GM21367 (cell line): ENCODE results near the gene TMC8.
"Not testable (repeated sequence)": the region's sequence is repeated elsewhere in the genome, so short reads cannot be mapped to it uniquely, and the experiment has no call there.

Experiments
- ATAC-seq: cut with Tn5 transposase; IDR thresholded peaks from one replicate; pipeline ENCODE4 v1.9.1; 2021; ENCODE audit not compliant: unreplicated experiment

Gene TMC8

DNA sequence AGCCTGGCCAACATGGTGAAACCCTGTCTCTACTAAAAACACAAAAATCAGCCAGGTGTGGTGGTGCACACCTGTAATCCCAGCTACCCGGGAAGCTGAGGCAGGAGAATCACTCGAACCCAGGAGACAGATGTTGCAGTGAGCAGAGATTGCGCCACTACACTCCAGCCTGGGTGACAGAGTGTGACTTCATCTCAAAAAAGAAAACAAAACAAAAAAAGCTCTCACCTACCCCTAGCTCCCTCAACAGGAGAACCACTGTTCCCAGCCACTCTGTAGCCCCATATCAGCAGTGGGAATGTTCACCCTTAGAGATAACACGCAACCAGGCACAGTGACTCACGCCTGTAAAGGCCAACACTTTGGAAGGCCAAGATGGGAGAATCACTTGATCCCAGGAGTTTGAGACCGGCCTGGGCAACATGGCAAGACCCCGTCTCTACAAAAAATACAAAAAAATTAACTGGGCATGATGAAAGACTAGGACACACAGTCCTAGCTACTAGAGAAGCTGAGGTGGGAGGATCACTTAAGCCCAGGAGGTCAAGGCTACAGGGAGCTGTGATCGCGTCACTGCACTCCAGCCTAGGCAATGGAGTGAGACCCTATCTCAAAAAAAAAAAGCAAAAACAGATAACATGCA, 5.4 kb downstream of the TMC8 start:
- no peak for ATAC-seq

DNA sequence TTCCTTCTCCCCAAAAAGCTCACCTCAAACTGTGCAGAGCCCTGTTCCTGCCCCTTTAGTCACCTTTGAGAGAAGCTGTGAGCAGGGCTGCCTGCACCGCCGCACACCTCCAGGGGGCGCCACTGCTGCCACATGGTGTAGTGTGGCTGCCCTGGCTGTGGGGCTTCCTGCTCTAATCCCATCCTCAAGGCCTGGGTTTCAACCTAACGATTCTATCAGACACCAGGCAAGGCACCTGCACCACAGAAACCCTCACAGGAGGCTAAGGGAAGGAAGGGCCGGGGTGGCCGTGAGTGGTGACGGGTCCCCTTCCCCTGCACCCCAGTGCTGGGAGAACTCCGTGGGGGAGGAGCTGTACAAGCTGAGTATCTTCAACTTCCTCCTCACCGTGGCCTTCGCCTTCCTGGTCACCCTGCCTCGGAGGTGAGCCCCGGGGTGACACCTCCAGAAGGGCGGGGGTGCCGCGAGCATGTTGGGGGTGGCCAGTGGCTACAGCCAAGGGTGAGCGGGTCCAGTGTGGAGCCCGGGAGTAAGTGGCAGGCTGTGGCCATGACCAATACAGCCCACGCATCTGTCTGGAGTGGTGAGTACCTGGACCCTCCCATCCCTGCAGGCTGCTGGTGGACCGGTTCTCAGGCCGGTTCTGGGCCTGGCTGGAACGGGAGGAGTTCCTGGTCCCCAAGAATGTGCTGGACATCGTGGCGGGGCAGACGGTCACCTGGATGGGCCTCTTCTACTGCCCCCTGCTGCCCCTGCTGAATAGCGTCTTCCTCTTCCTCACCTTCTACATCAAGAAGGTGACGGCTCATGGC, 7.0 kb downstream of the TMC8 start:
- no peak for ATAC-seq

DNA sequence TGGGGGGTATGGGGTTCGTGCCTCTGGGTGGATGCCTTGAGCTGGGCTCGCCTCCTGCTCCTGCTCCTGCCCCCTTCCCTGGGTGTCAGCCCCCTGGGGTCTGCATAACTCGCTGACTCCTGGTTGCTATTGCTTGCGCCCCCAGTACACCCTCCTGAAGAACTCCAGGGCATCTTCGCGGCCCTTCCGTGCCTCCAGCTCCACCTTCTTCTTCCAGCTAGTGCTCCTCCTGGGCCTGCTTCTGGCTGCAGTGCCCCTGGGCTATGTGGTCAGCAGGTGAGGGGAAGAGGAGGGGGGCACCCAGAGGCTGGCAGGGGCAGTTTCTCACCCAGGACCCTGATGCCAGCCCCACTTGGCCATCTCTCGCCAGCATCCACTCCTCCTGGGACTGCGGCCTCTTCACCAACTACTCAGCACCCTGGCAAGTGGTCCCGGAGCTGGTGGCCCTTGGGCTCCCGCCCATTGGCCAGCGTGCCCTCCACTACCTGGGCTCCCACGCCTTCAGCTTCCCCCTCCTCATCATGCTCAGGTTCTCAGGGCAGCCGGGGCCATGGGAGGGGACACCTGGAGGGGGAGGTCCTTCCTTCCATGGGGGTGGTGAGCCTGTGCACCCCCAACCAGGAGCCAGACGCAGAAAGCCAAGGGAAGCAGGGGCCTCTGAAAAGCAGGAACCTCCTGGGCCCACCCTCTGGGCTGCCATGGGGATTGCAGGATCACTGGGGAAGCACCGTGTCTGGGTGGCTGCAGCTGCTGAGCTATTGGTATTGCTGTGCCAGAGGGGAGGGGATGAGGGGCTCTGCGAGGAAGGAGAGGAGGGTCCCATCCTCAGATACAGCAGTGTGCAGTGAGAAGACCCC, 7.9 kb downstream of the TMC8 start:
- no peak for ATAC-seq

DNA sequence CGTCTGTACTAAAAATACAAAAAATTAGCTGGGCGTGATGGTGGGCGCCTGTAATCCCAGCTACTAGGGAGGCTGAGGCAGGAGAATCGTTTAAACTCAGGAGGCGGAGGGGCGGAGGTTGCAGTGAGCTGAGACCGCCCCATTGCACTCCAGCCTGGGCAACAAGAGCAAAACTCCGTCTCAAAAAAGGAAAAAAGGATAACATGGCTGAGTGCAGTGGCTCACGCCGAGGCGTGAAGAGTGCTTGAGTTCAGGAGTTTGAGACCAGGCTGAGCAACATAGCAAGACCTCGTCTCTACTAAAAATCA, 9.2 kb downstream of the TMC8 start:
- not testable (repeated sequence) for ATAC-seq

DNA sequence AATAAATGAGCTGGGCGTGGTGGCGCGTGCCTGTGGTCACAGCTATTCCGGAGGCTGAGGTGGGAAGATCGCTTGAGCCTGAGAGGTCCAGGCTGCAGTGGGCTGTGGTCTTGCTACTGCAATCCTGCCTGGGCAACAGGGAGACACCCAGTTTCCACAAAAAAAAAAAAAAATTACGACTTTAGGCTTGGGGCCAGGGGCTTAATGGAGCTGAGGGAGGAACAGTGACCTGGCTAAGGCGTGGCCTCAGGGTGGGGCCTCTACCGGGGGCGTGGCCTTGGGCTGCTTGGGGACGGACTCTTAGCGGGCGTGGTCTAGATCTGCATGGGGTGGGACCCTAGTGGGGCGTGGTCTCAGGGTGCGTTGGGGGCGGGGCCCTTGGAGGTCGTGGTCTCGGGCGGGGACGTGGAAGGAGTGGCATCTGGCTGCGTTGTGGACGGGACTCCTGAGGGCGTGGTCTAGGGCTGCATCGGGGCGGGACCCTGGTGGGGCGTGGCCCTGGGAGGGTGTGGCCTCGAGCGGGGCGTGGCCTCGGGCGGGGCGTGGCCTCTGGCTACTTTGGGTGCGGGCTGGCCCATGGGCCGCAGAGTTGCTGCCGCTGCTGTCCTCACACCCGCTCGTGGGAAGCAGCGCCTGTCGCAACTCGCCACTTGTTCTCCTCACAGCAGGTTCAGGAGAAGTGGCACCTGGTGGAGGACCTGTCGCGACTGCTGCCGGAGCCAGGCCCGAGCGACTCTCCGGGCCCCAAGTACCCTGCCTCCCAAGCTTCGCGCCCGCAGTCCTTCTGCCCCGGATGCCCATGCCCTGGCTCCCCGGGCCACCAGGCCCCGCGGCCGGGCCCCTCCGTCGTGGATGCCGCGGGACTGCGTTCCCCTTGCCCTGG, 9.8 kb downstream of the TMC8 start:
- ATAC-seq, result peak; percentile 62

DNA sequence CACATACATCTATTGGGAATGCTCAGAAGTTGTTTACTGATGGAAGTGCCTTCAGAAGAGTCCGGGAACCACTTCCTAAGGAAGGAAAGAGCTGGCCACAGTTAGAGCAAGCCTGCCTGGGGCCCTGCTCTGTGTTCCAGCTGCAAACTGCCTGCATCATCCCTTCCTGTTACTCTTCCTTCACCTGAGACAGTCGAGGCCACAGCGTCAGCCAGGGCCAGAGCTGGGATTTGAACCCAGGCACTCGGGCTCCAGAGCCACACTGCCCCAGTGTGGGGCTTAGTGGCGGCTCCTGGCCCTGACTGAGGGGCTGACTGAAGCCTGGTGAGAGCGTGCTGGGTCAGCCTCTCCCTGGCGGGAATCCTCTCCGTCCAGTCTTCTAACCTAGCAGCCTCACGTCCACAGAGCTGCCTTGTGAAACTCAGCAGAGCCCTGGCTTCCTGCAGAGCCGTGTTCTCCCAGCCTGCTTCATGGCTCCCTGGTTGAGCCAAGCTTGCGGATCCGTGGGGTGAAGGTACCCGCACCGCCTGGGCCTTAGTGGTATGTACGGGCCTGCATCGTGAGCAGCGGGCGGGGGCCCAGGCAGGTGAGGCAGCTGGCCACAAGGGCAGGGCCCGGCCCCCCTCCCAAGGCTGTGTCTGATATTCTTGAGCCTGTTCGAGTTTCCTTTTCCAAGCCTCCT, 11.0 kb downstream of the TMC8 start:
- no peak for ATAC-seq

DNA sequence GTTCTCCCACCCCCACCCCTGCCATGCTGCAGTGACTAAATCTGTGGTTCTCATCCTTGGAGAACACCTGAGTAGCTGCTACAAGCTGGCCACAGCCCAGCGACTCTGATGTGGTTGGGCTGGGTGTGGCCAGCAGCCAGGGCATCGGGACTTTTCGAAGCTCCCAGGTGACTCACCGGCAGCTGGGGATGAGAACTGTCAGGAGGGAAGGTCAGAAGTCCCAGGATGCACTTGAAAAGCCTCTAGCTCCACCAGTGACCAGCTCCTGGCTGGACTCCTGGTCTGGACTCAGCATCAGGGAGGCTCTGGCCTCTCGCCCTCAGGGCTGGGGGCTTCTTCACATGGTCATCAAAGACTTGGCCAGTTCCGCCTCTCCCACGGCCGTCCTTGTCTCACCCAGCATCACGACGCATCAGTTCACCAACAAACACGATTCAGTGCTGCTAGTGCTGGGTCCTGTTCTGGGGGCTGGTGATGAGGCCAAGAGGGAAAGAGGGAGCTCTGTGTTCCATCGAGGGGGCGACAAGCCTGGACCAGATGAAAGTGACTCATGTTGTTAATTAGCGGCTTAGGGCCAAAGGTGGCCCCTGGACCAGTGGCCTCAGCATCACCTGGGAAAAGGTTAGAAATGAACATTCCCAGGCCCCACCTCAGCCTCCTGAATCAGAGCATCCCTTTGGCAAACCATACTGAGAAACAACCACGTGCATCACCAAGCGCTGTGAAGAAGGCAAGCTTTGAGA, 11.7 kb downstream of the TMC8 start:
- no peak for ATAC-seq

DNA sequence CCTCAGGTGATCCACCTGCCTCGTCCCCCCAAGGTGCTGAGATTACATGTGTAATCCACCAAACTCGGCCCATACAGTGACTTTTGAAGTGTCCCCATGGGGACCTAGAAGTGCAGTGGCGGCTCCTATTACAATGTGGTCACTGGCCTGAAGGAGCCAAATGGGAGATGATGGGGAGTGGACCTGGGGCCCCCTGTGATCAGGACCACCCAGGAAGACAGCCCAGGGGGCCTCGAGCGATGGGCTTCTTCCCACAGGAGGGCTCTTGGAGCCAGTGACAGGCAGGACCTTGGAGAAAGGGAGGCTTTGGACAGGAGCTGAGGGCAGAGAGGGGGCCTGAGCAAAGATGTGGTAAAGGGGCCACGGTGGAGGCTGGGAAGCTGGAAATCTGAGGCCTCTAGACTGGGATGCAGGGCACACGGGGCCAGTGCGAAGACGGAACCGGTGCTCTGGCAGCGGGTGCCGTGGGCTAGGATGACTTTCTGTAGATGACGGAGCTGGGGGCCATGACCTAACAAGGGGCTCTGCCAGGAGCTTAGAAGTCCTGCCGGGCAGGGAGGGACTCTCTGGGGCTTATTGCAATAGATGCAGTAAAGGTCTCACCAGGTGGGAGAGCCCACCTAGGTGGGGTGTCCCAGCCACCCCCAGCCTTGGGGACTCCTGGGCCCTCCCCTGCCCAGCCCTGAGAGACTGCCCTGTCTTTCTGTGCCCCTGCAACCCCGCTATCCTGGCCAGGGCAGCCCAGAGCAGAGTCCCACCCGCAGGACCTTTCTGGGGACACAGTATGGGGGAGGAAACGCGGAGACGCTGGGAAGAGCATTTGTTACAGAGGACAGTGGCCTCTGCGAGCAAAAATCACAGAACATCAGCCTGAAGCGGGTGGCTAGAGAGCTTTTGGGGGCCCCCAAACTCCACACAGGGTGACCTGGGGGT, 12.9 kb downstream of the TMC8 start:
- ATAC-seq, result no peak

DNA sequence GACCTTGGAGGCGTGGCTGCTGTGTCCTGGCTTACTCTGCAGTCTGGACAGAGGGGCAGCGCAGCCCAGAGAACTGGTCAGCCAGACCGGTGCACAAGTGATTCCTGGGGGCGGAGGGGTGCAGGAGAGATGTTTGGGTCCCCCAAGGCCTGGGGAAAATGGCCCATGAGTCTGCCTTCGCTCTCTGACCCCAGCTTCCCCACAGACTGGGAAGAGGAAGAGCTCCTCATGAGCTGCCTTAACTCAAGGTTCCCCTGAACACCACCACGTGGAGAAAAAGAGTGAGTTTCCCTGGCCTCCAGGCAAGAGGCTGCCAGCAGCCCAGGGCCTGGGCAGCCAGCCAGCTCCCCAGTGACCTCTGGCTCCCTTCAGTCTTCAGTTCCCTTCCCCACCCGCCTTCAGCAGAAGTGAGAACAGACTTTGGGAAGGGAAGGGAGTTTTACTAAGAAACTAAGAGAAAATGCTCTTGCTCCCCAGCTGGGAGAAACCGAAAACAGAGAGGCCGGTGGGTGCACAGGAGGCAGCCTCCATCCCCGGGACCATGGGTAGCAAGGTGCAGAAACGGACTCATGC, 13.7 kb downstream of the TMC8 start:
- ATAC-seq, result no peak

DNA sequence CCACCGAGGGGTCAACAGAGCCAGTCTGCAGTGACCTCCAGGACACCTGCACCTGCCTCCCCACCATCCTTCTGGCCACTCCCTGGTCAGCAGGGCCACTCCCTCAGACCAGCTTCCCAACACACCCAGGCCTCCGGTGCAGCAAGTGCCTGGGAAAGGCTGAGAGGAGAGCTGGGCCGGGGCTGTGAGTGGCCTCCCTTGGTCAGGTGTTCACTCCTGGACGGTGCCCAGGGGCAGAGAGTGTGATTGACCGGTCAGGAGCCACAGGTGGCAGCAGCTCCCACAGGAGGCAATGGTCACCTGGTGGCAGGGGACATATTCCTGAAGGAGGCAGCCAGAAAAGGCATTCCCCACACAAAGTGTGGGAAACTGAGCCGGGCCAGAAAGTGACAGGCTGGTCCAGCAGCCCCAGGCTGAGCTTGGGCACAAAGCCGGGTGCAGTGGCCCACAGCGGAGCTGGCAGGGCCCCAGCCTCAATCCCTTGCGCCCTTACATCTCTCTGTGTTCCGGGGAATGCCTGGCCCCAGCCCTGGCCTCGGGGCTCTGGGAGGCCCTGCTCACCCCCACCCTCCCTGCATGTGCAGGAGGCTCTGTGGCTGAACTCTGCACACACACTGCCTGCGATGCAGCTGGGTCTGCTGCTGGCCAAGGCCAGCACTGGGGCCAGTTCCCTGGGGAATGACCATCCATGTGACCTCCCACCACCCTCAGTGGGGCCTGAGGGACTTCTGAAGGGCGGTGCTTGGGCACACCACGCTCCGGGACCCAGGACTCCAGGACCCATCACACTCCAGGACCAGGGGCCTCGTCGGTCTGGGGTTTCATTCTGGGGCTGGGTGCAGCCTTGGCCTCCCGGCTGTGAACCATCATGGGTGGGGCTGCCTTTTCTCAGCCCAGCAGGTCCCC, 14.4 kb downstream of the TMC8 start:
- ATAC-seq, result no peak

DNA sequence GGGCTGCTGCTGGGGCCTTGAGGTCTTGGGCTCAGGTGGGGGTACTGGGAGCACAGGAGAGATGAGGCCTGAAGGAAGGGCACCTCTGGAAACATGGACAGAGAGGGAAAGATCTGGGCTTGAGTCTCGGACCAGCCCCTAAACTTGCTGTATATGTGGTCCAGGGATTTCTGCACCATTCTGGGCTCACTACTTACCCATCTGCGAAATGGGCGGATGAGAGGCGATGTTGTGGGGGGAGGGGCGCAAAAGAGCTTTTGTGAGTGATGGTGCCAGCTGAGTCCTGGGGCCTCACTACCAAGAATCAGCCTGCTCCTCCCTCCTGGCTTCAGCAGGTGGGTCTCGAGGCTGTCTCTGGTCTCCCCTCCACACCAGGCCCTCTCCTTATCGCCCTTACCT, 15.9 kb downstream of the TMC8 start:
- no peak for ATAC-seq

DNA sequence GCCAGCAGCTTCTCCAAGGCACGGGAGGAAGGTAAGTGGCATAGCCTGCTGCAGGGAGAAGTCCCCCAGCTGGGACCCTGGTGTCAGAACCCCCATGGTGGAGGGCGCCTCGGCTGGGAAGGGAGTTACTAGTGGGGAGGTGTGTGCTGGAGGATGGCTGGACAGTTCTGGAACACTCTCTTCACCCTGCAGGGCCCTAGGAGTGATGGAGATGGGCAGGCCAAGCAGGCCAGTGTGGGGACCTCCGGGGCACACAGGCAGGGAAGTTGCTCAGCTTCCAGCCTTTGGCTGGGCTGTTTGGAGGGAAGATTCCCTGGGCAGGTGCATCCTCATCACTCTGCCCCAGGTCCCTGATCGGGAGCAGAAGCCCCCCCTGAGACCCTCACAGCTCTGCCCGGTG, 16.3 kb downstream of the TMC8 start:
- no peak for ATAC-seq

DNA sequence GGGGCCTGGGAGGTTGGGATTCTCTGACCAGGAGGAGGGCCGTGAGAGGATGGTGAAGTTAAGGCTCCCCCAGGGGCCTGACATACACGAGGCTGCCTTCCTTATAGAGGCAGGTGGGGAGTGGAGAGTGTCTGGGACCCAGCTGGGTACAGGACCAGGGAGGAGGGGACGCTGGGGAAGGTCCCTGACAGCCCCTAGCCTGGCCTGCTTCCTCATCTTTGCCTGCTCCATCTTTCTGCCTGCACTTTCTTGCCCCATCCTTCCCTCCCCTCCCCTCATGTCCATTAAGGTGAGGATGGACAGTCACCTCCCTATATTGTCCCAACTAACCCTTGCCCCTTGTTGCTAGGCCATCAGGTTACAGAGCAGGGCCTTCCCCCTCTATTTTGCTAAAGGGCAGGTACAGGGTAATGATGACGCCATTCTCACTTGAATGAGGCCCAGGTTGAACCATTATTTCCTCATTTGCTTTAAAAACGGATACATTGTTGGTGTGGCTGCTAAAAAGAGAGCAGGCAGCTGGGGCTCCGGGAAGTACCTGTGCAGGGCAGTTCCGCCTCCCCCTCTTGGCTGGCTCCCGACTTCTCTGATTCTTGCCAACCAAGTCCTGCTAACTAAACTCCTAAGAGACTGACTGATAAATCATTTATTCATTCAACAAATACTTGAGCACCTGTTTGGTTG, 16.9 kb downstream of the TMC8 start:
- ATAC-seq, result peak; percentile 25

DNA sequence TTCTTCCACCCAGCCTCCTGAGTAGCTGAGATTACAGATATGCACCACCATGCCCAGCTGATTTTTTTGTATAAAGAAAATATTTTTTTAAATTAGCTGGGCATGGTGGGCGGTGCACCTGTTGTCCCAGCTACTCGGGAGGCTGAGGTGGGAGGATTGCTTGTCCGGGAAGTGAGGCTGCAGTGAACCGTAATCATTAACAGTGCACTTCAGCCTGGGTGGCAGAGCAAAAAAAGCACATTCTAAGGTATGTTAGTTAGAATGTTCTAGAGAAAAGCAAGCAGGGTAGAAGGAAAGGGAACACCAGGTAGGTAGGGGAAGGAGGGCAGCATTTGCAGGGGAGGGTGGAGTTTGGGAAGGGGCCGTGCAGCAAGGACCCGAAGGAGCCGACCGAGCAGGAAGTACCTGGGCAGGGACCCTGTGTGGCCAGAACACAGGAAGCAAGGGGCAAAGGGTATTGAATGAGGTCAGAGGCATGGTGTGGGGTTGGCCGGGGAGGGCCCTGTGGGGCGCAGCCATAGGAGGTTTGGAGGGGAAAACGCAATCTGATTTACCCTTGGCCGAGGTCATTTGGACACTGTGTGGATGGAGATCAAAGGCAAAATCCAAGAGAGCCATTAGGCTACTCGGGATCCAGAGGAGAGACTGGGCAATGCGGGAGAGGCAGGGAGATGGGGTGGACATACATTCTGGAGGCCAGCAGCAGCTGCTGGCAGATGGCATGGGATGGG, 17.9 kb downstream of the TMC8 start:
- ATAC-seq, result no peak

DNA sequence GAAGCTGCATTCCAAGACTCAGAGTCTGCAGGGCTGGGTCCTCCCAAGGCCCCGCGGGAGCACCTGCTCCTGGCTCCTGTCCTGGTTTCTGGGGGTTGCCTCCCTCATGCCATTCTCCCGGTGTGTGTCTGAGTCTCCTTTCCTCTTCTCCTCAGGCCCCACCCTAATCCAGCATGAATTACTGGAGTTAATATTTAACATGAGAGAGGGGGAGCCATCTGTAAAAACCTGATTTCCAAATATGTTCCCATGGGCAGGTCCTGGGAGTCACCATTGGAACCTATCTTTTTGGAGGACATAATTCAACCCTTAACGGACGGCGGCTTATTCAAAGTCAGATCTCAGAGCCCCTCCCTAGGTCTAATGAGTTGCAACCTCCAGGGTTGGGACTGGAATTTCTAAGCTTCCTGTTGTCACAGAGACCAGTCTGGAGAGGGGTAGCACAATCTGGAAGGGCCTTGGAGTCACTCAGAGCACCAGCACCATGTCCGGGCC, 21.0 kb downstream of the TMC8 start:
- no peak for ATAC-seq
